Neural cell (in vitro differentiated cells): ENCODE results near the gene GGCX. TPM values are rescaled to one million over a fixed set of nuclear protein-coding genes. Genes with fewer than 3 reads are reported as not detected.

ENCODE experiments used
- H2AFZ ChIP-seq: fragments of 200-600, 300-800 bp; sonication (generic), shearing (Covaris generic); 2 replicates; pipeline ENCODE4 v1.6.0; 2014; ENCODE audit warnings: low read depth, mild to moderate bottlenecking, antibody characterized with exemption, low read length, moderate library complexity
- H3F3A ChIP-seq: fragments of 200-600 bp; shearing (Covaris generic); 2 replicates; pipeline ENCODE4 v1.6.1; 2016; ENCODE audit warnings: mild to moderate bottlenecking, moderate library complexity, mixed read lengths, antibody characterized with exemption, low read length; ENCODE audit not compliant: insufficient read depth, poor library complexity, severe bottlenecking
- H3K27ac ChIP-seq: fragments of 200-600, 300-800 bp; sonication (generic), shearing (Covaris generic); 2 replicates; pipeline ENCODE4 v1.5.1; 2014; ENCODE audit warnings: mild to moderate bottlenecking, low read length, moderate library complexity
- H3K27me3 ChIP-seq: fragments of 300-800, 200-600 bp; sonication (generic), shearing (Covaris generic); 2 replicates; pipeline ENCODE4 v1.6.0; 2014; ENCODE audit warnings: mild to moderate bottlenecking, low read depth, low read length, moderate library complexity; ENCODE audit not compliant: insufficient read depth
- H3K36me3 ChIP-seq: fragments of 300-800, 200-600 bp; sonication (generic), shearing (Covaris generic); 2 replicates; pipeline ENCODE4 v1.5.1; 2014; ENCODE audit warnings: mild to moderate bottlenecking, antibody characterized with exemption, low read length, moderate library complexity; ENCODE audit not compliant: insufficient read depth
- H3K4me2 ChIP-seq: fragments of 300-800, 200-600 bp; sonication (generic), shearing (Covaris generic); 2 replicates; pipeline ENCODE4 v1.6.0; 2014; ENCODE audit warnings: mild to moderate bottlenecking, low read length
- H3K4me3 ChIP-seq: fragments of 300-800, 200-600 bp; sonication (generic), shearing (Covaris generic); 2 replicates; pipeline ENCODE4 v1.5.1; 2014; ENCODE audit warnings: mild to moderate bottlenecking, low read length, moderate library complexity
- H3K79me2 ChIP-seq: fragments of 200-600 bp; shearing (Covaris generic); replicated peaks from 2 replicates; pipeline ENCODE4 v1.6.0; 2014; ENCODE audit warnings: mild to moderate bottlenecking, low read length, moderate library complexity; ENCODE audit not compliant: insufficient read depth
- H3K9ac ChIP-seq: fragments of 300-800, 200-600 bp; sonication (generic), shearing (Covaris generic); 2 replicates; pipeline ENCODE4 v1.6.1; 2016; ENCODE audit warnings: mild to moderate bottlenecking, low read length, mixed read lengths
- H3K9me2 ChIP-seq: fragments of 200-600 bp; shearing (Covaris generic); 2 replicates; pipeline ENCODE4 v1.6.1; 2016; ENCODE audit warnings: mild to moderate bottlenecking, low read length, mixed read lengths; ENCODE audit not compliant: insufficient read depth
- H3K9me3 ChIP-seq: fragments of 200-600, 300-800 bp; sonication (generic), shearing (Covaris generic); 2 replicates; pipeline ENCODE4 v1.6.1; 2016; ENCODE audit warnings: mild to moderate bottlenecking, mixed run types, low read length, moderate library complexity, mixed read lengths
- H4K20me1 ChIP-seq: fragments of 200-600 bp; shearing (Covaris generic); 2 replicates; pipeline ENCODE4 v1.6.1; 2016; ENCODE audit warnings: mild to moderate bottlenecking, mixed run types; ENCODE audit not compliant: insufficient read depth
- EP300 ChIP-seq: fragments of 450-650 bp; conservative IDR thresholded peaks from 2 replicates; pipeline ENCODE4 v1.6.1; 2014; ENCODE audit warnings: antibody characterized with exemption, mild to moderate bottlenecking, moderate library complexity; ENCODE audit not compliant: poor library complexity, severe bottlenecking
- EZH2 ChIP-seq: fragments of 200-600, 300-800 bp; shearing (Covaris generic), sonication (generic); IDR thresholded peaks from 2 replicates; pipeline ENCODE4 v1.6.1; 2014; ENCODE audit warnings: antibody characterized with exemption, low read length, borderline replicate concordance, mild to moderate bottlenecking; ENCODE audit not compliant: insufficient read depth, poor library complexity, severe bottlenecking
- MXI1 ChIP-seq: fragments of 450-650 bp; conservative IDR thresholded peaks from 2 replicates; pipeline ENCODE4 v1.6.1; 2014; ENCODE audit warnings: antibody characterized with exemption, mild to moderate bottlenecking; ENCODE audit not compliant: poor library complexity, severe bottlenecking
- POLR2AphosphoS5 ChIP-seq: IDR thresholded peaks from 2 replicates; pipeline ENCODE4 v1.6.1; 2012
- RAD21 ChIP-seq: fragments of 450-650 bp; conservative IDR thresholded peaks from 2 replicates; pipeline ENCODE4 v1.6.1; 2014; ENCODE audit warnings: antibody characterized with exemption, mild to moderate bottlenecking, moderate library complexity
- SMC3 ChIP-seq: fragments of 450-650 bp; conservative IDR thresholded peaks from 2 replicates; pipeline ENCODE4 v1.6.1; 2014; ENCODE audit warnings: antibody characterized with exemption, mild to moderate bottlenecking, moderate library complexity; ENCODE audit not compliant: poor library complexity
- TAF1 ChIP-seq: IDR thresholded peaks from 2 replicates; pipeline ENCODE4 v1.6.1; 2012; ENCODE audit warnings: low read depth
- polyA minus RNA-seq: library from RNA; depleted of rRNA, polyadenylated mRNA; stranded (reverse); fragments of >200 nt; gene quantifications from 2 replicates; pipeline ENCODE4 v1.2.3, GENCODE V29; 2014
- polyA plus RNA-seq: library from polyadenylated mRNA; depleted of rRNA; stranded (reverse); fragments of >200 nt; gene quantifications from 2 replicates; pipeline ENCODE4 v1.2.3, GENCODE V29; 2014
- TF ChIP-seq, protein P1 (sequence below): IDR thresholded peaks from 2 replicates; pipeline ENCODE4 v1.6.1; 2012; ENCODE audit warnings: borderline replicate concordance
- TF ChIP-seq, protein P2 (sequence below): fragments of 450-650 bp; IDR thresholded peaks from 2 replicates; pipeline ENCODE4 v1.5.1; 2014; ENCODE audit warnings: antibody characterized with exemption, mild to moderate bottlenecking, moderate library complexity; ENCODE audit not compliant: poor library complexity, severe bottlenecking

The GGCX gene
- polyA plus RNA-seq: 33.9 and 41.4 TPM in 2 replicates
- 25.1 and 25.2 TPM in 2 replicates for polyA minus RNA-seq

DNA sequence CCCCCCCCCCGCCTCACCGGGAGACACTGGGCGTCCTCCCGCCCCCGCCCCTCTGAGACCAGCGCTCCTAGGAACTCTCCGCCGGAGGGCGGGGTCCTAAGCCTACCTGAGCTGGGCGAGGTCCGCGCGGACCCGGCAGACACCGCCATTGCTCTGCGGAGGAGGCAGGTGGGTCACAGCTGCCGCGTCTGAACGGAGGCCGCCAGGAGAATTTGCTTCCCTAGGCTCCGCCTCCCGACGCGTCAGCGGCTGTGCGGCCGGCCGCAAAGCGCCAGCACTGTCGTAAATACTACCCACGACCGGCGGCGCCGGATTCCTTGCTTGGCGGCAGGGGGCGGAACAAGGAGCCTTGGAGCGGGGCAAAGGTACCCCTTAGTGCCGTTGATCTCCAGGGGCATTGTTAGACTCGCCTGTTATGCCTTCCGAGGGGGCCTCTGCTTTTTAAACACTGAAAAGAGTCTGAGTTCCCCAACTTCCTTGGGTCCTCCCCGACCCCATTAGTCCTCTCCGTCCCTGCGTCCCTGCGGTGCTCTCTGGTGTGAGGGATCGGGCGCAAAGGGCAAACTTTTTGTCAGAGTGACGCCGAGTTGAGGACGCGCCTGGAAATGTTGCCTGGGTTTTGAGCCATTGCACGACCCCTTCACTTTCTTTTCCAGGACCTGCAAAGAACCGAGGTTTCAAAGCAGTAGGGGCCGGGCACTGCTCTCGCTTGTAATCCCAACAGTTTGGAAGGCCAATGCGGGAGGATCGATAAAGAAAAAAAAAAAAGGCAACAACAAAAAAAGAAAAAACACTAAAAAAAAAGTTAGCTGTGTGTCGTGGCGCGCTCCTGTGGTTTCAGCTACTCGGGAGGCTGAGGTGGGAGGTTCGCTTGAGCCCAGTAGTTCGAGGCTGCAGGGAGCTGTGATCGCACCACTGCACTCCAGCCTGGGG is at the start of gene GGCX:
Gene GGCX (minus strand): TSS at position 214 of the 933 bp plus-strand sequence. CDS start 65 bp downstream, at position 149.
- H3K9me2 ChIP-seq: no peaks in the 10 kb centered on the region
- H4K20me1 ChIP-seq: no peaks in the 10 kb centered on the region
- H3K79me2 ChIP-seq: peaks cover 18% of the 10 kb centered on the region
- peak within 1 kb of the TSS; percentile 71 for H3K27ac ChIP-seq
- peak within 1 kb of the TSS; percentile 81 for H3K9ac ChIP-seq
- no peaks in the 10 kb centered on the region for H3K27me3 ChIP-seq
- peak within 1 kb of the TSS; percentile 91 for H3K4me3 ChIP-seq
- peak within 1 kb of the TSS; percentile 92 for H3K4me2 ChIP-seq
- no peaks in the 10 kb centered on the region for H3F3A ChIP-seq
- peak within 1 kb of the TSS; percentile 97 for H2AFZ ChIP-seq
- H3K36me3 ChIP-seq: no peaks in the 10 kb centered on the region
- H3K9me3 ChIP-seq: no peaks in the 10 kb centered on the region
- peak; percentile 37 for TF ChIP-seq EP300
- TF ChIP-seq, protein P1, sequence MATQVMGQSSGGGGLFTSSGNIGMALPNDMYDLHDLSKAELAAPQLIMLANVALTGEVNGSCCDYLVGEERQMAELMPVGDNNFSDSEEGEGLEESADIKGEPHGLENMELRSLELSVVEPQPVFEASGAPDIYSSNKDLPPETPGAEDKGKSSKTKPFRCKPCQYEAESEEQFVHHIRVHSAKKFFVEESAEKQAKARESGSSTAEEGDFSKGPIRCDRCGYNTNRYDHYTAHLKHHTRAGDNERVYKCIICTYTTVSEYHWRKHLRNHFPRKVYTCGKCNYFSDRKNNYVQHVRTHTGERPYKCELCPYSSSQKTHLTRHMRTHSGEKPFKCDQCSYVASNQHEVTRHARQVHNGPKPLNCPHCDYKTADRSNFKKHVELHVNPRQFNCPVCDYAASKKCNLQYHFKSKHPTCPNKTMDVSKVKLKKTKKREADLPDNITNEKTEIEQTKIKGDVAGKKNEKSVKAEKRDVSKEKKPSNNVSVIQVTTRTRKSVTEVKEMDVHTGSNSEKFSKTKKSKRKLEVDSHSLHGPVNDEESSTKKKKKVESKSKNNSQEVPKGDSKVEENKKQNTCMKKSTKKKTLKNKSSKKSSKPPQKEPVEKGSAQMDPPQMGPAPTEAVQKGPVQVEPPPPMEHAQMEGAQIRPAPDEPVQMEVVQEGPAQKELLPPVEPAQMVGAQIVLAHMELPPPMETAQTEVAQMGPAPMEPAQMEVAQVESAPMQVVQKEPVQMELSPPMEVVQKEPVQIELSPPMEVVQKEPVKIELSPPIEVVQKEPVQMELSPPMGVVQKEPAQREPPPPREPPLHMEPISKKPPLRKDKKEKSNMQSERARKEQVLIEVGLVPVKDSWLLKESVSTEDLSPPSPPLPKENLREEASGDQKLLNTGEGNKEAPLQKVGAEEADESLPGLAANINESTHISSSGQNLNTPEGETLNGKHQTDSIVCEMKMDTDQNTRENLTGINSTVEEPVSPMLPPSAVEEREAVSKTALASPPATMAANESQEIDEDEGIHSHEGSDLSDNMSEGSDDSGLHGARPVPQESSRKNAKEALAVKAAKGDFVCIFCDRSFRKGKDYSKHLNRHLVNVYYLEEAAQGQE: no peak
- TF ChIP-seq, protein P2, sequence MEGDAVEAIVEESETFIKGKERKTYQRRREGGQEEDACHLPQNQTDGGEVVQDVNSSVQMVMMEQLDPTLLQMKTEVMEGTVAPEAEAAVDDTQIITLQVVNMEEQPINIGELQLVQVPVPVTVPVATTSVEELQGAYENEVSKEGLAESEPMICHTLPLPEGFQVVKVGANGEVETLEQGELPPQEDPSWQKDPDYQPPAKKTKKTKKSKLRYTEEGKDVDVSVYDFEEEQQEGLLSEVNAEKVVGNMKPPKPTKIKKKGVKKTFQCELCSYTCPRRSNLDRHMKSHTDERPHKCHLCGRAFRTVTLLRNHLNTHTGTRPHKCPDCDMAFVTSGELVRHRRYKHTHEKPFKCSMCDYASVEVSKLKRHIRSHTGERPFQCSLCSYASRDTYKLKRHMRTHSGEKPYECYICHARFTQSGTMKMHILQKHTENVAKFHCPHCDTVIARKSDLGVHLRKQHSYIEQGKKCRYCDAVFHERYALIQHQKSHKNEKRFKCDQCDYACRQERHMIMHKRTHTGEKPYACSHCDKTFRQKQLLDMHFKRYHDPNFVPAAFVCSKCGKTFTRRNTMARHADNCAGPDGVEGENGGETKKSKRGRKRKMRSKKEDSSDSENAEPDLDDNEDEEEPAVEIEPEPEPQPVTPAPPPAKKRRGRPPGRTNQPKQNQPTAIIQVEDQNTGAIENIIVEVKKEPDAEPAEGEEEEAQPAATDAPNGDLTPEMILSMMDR: peak; percentile 37
- no peak for TF ChIP-seq EZH2
- peak; percentile 52 for TF ChIP-seq SMC3
- peak; percentile 35 for TF ChIP-seq RAD21
- TF ChIP-seq MXI1: peak; percentile 75
- peak; percentile 95 for TF ChIP-seq TAF1
- peak; percentile 93 for TF ChIP-seq POLR2AphosphoS5

DNA sequence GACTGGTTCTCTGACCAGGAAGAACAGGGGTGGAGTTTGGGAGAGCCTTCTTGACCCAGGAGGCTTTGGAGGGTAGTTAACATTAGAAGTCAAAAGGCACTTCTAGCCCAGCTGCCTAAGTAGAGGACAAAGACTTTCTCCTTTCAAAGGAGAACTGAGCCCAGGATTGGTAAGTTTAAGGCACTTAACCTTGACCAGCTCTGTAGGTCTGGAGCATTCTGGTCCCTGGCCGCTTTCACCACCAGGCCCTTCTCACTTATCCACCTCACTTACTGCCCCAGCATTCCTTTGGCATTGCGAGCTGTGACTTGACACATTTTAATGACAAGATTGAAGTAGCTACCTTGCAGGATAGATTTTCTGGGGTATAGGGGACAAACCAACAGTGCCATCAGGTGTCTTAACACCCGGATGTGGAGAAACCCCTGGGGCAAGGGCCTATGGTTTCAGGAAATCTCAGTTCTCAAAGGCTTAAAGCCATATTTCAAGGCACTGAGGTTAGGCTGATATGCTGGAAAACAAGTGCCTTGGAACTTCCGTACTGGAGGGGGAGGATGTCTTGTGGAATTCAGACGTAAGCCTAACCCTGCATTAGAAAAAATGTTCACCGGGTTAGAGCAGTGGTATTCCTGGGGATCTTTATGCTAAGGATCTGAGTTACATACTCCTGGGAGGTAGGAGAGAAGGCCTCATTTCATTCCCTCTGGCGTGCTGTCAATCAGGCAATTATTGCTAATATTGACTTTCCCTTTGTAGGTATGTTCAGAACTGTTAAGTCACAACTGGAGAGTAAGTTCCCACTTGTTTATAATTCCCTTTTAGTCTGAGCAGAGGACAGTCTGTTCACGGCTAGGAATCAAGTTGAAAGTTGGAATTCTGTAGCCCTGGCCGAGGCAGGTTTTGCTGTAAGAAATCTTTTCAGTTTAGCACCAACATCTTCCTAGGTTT is 46.2 kb upstream of the GGCX start:
- no peak overlapping the region for H3K27ac ChIP-seq
- H3K79me2 ChIP-seq: peaks cover 14% of the 10 kb centered on the region

More for the DNA sequence above, 46.2 kb upstream of the GGCX start:
- no peak for TF ChIP-seq EZH2
- peaks cover 7% of the 10 kb centered on the region for H3K36me3 ChIP-seq
- no peaks in the 10 kb centered on the region for H3K27me3 ChIP-seq
- no peaks in the 10 kb centered on the region for H3K9me2 ChIP-seq
- no peaks in the 10 kb centered on the region for H4K20me1 ChIP-seq
- H3K4me2 ChIP-seq: no peak overlapping the region
- H3K4me3 ChIP-seq: no peak overlapping the region
- H3K9ac ChIP-seq: no peak overlapping the region
- H3K9me3 ChIP-seq: no peaks in the 10 kb centered on the region
- H3F3A ChIP-seq: no peaks in the 10 kb centered on the region
- H2AFZ ChIP-seq: no peak overlapping the region
